A549 treated with CpdA at 1 μM for 4 hours (cell line): ENCODE results near the gene ZNF552. TPM values are rescaled to one million over a fixed set of nuclear protein-coding genes. Genes with fewer than 3 reads are reported as not detected.

Experiments used
- total RNA-seq: library from RNA; stranded (reverse); fragments of 200-300 nt; extraction: Qiagen RNA extraction; gene quantifications from 5 replicates; pipeline ENCODE4 v1.2.3, GENCODE V29; 2022; ENCODE audit warnings: low read depth

Gene ZNF552
- 4.5 to 6.2 TPM (median 4.9 TPM) in 5 replicates for total RNA-seq

GRCh38 chr19:57814505-57815246 is at the start of gene ZNF552:
TSS of gene ZNF552 (minus strand) at chr19:57814913. CDS start at chr19:57814743, 170 bp downstream.

DNA sequence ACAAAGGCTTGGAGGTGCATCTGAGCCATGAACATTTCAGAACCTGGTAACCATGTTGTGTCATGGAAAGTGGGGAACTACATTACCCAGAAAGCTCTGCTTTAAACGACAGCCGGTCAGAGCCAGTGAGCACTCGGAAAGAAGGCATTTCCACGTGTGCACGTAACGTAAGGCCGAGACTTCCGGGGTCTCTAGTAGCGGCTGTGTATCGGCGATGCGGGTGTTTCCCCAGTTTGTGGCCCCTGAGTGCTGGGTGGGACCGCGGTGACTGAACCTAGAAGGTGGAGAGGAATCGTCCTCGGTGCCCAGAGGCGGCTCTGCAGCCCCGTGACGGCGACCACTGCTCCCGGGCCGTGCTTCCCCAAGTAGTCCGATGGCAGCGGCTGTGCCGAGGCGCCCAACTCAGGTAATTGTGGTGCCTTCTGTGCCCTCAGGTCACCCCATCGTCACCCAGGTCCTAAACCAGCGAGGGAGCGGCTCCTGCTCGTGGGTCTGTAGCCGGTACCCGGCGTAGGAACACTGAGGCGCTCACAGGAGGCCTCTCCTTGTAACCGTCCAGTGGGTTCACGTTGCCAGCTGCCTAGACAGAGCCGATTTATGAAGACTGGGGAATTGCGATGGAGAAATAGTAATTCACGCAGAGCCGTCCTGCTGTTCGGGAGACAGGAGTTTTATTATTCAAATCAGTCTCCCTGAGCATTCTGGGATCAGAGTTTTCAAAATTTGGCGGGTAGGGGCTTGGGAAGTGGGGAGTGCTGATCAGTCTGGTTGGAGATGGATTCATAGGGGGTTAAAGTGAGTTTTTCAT is 35.2 kb upstream of the ZNF552 start, which contains the start of gene ZNF587:
TSS of gene ZNF587 (plus strand) at position 194 of the 808 bp plus-strand sequence. CDS start at position 374, 180 bp downstream.

GRCh38 chr19:57830071-57830602 is 15.4 kb upstream of the ZNF552 start, which contains the start of gene ZNF587B:
TSS of gene ZNF587B (plus strand) at chr19:57830299. CDS start at chr19:57830529, 230 bp downstream.

GRCh38 chr19:57769345-57770131 is 45.2 kb downstream of the ZNF552 start, which contains the start of gene ZNF586:
TSS of gene ZNF586 (plus strand) at chr19:57769676. CDS start at chr19:57769843, 167 bp downstream.

Other genes starting within 250 kb of the ZNF552 start
- 3.4 to 5.0 TPM (median 4.3 TPM) in 5 replicates for gene ZNF416, start 236.0 kb downstream of the ZNF552 start, total RNA-seq
- not detected in 5 replicates for gene ZIK1, start 230.8 kb downstream of the ZNF552 start, total RNA-seq
- 3.0 to 5.5 TPM (median 4.9 TPM) in 5 replicates for gene ZNF530, start 215.0 kb downstream of the ZNF552 start, total RNA-seq
- gene ZNF134, start 200.7 kb downstream of the ZNF552 start, total RNA-seq: 7.1 to 9.5 TPM (median 8.0 TPM) in 5 replicates
- 4.7 to 7.1 TPM (median 6.6 TPM) in 5 replicates for gene ZNF211, start 181.7 kb downstream of the ZNF552 start, total RNA-seq
- gene ZSCAN4, start 146.0 kb downstream of the ZNF552 start, total RNA-seq: not detected in 5 replicates
- gene ZNF551, start 132.9 kb downstream of the ZNF552 start, total RNA-seq: 4.3 to 5.9 TPM (median 5.6 TPM) in 5 replicates
- not detected in 5 replicates for gene ZNF154, start 105.7 kb downstream of the ZNF552 start, total RNA-seq
- gene ZNF671, start 87.3 kb downstream of the ZNF552 start, total RNA-seq: 0.75 to 0.99 TPM (median 0.80 TPM) in 5 replicates
- gene ZNF776, start 68.1 kb downstream of the ZNF552 start, total RNA-seq: 5.4 to 6.3 TPM (median 5.7 TPM) in 5 replicates
- gene ZNF586, start 45.2 kb downstream of the ZNF552 start, total RNA-seq: 5.8 to 7.7 TPM (median 6.4 TPM) in 5 replicates
- 6.7 to 11.5 TPM (median 8.0 TPM) in 5 replicates for gene ZNF587B, start 15.4 kb upstream of the ZNF552 start, total RNA-seq
- 5.0 to 7.4 TPM (median 6.5 TPM) in 5 replicates for gene ZNF587, start 34.9 kb upstream of the ZNF552 start, total RNA-seq
- gene ZNF814, start 74.1 kb upstream of the ZNF552 start, total RNA-seq: 1.7 to 3.7 TPM (median 2.5 TPM) in 5 replicates
- gene ZNF417, start 101.7 kb upstream of the ZNF552 start, total RNA-seq: 3.6 to 4.3 TPM (median 4.2 TPM) in 5 replicates
- gene ZNF418, start 120.5 kb upstream of the ZNF552 start, total RNA-seq: 0.69 to 1.3 TPM (median 0.90 TPM) in 5 replicates
- gene ZNF256, start 132.8 kb upstream of the ZNF552 start, total RNA-seq: 0.93 to 1.4 TPM (median 1.2 TPM) in 5 replicates
- 0.08 TPM in 1 of 5 replicates, not detected in the others for gene C19orf18, start 159.6 kb upstream of the ZNF552 start, total RNA-seq
- gene ZNF606, start 187.9 kb upstream of the ZNF552 start, total RNA-seq: 1.5 to 3.0 TPM (median 2.6 TPM) in 5 replicates
- not detected in 5 replicates for gene ZSCAN1, start 219.1 kb upstream of the ZNF552 start, total RNA-seq
- gene ZNF135, start 244.4 kb upstream of the ZNF552 start, total RNA-seq: 0.05 to 0.07 TPM in 2 of 5 replicates, not detected in the others